Type B pancreatic cell (in vitro differentiated cells): ENCODE data around the gene GRIN2C. TPM values are rescaled to one million over a fixed set of nuclear protein-coding genes. Genes with fewer than 3 reads are reported as not detected.
A peak's percentile ranks its signal among the peaks of the same experiment; 100 is the strongest.

ENCODE experiments used
- DNase-seq: peaks from one replicate; pipeline ENCODE4 v3.0.0; 2021; ENCODE audit warnings: mixed read lengths; ENCODE audit not compliant: unreplicated experiment; ENCODE audit errors: extremely low spot score
- H3K27ac Mint-ChIP-seq: 2 replicates; pipeline ENCODE4 v1.8.0; 2021; ENCODE audit warnings: mild to moderate bottlenecking, mixed read lengths
- H3K27me3 Mint-ChIP-seq: 2 replicates; pipeline ENCODE4 v1.8.0; 2021; ENCODE audit warnings: mixed read lengths
- H3K36me3 Mint-ChIP-seq: 2 replicates; pipeline ENCODE4 v1.8.0; 2021; ENCODE audit warnings: mixed read lengths
- H3K4me1 Mint-ChIP-seq: one replicate; pipeline ENCODE4 v1.8.0; 2021; ENCODE audit warnings: mixed read lengths; ENCODE audit not compliant: unreplicated experiment
- H3K4me3 Mint-ChIP-seq: 2 replicates; pipeline ENCODE4 v1.8.0; 2021; ENCODE audit warnings: mild to moderate bottlenecking, mixed read lengths
- H3K9me3 Mint-ChIP-seq: 2 replicates; pipeline ENCODE4 v1.8.0; 2021; ENCODE audit warnings: mixed read lengths
- CTCF ChIP-seq: fragments of 200-600 bp; sonication (generic); conservative IDR thresholded peaks from 2 replicates; pipeline ENCODE4 v1.5.0; 2021; ENCODE audit warnings: antibody characterized with exemption, mild to moderate bottlenecking
- total RNA-seq: library from RNA; stranded (reverse); gene quantifications from 2 replicates; pipeline ENCODE4 v1.2.1, GENCODE V29; 2021; ENCODE audit warnings: low replicate concordance

GRIN2C gene
- total RNA-seq, 1 donor from 2014 or later: 0.72 TPM

- H3K4me3 Mint-ChIP-seq: peak overlapping the region; percentile 65
- peaks cover 81% of the 10 kb centered on the region for H3K27me3 Mint-ChIP-seq
- no peaks in the 10 kb centered on the region for H3K9me3 Mint-ChIP-seq
- peak overlapping the region; percentile 34 for H3K27ac Mint-ChIP-seq
- H3K36me3 Mint-ChIP-seq: peaks cover 5% of the 10 kb centered on the region
- no peaks in the 10 kb centered on the region for H3K4me1 Mint-ChIP-seq
- TF ChIP-seq CTCF: no peak
- no peak for DNase-seq
These were observed 820 bp downstream of the GRIN2C start for GRCh38 chr17:74858672-74859458.

- no peak for DNase-seq
- no peak overlapping the region for H3K4me3 Mint-ChIP-seq
- no peaks in the 10 kb centered on the region for H3K36me3 Mint-ChIP-seq
- no peaks in the 10 kb centered on the region for H3K9me3 Mint-ChIP-seq
- TF ChIP-seq CTCF: no peak
- H3K4me1 Mint-ChIP-seq: peaks cover 6% of the 10 kb centered on the region
- no peak overlapping the region for H3K27ac Mint-ChIP-seq
- peaks cover 86% of the 10 kb centered on the region for H3K27me3 Mint-ChIP-seq
These were observed 2.5 kb downstream of the GRIN2C start for GRCh38 chr17:74857191-74857590.

- Mint-ChIP-seq H3K4me1 (peaks cover 6% of the 10 kb centered on the region), H3K27me3 (peaks cover 86% of the 10 kb centered on the region), H3K27ac (no peak overlapping the region), H3K36me3 (no peaks in the 10 kb centered on the region), H3K4me3 (no peak overlapping the region), H3K9me3 (no peaks in the 10 kb centered on the region)
- no peak for DNase-seq
- TF ChIP-seq CTCF: no peak
These were observed 3.6 kb downstream of the GRIN2C start for GRCh38 chr17:74856112-74856511.

GRCh38 chr17:74855323-74855722, 4.4 kb downstream of the GRIN2C start:
- no peak for TF ChIP-seq CTCF
- no peaks in the 10 kb centered on the region for H3K9me3 Mint-ChIP-seq

GRCh38 chr17:74854792-74855191, 4.9 kb downstream of the GRIN2C start:
- no peak for TF ChIP-seq CTCF
- H3K4me1 Mint-ChIP-seq: peaks cover 6% of the 10 kb centered on the region
- H3K9me3 Mint-ChIP-seq: no peaks in the 10 kb centered on the region
- no peak overlapping the region for H3K27ac Mint-ChIP-seq
- no peak overlapping the region for H3K4me3 Mint-ChIP-seq
- H3K36me3 Mint-ChIP-seq: no peaks in the 10 kb centered on the region
- peaks cover 82% of the 10 kb centered on the region for H3K27me3 Mint-ChIP-seq
- DNase-seq: no peak

More at GRCh38 chr17:74855323-74855722, 4.4 kb downstream of the GRIN2C start:
- H3K36me3 Mint-ChIP-seq: no peaks in the 10 kb centered on the region
- H3K27ac Mint-ChIP-seq: no peak overlapping the region
- peaks cover 86% of the 10 kb centered on the region for H3K27me3 Mint-ChIP-seq
- no peak for DNase-seq
- H3K4me3 Mint-ChIP-seq: no peak overlapping the region
- peaks cover 6% of the 10 kb centered on the region for H3K4me1 Mint-ChIP-seq
